ENCODE data around the gene KCNK15.

The KCNK15 gene

GRCh38 chr20:44700306-44700705 is 45.4 kb upstream of the KCNK15 start:
- no peak overlapping the region for H3K18ac ChIP-seq (ENCODE audit: low read length)
- no peak overlapping the region for H4K12ac ChIP-seq (ENCODE audit: low read depth, low read length)
- no peak overlapping the region for H2BK5ac ChIP-seq (ENCODE audit: low read depth, low read length, poor library complexity)
- no peak overlapping the region for H4K8ac ChIP-seq (ENCODE audit: low read depth, low read length)
- H3K9ac ChIP-seq (ENCODE audit: low read length) = no peak overlapping the region
- H3K23ac ChIP-seq (ENCODE audit: low read length) = no peak overlapping the region
- no peaks in the 10 kb centered on the region for H3K27me3 ChIP-seq (ENCODE audit: insufficient read depth, low read length)
- H2AK5ac ChIP-seq (ENCODE audit: low read length) = no peak overlapping the region
- no peaks in the 10 kb centered on the region for H3K36me3 ChIP-seq (ENCODE audit: control insufficient read depth in 1 of 2, insufficient read depth in 2 of 2, low read length in 2 of 2)
- H3K4me1 ChIP-seq (ENCODE audit: control insufficient read depth in 1 of 2, insufficient read depth in 2 of 2, low read length in 2 of 2) = no peaks in the 10 kb centered on the region
- no peak overlapping the region for H4K91ac ChIP-seq (ENCODE audit: low read depth, low read length)
- H3K79me1 ChIP-seq (ENCODE audit: low read length) = no peaks in the 10 kb centered on the region
- no CpG with 5 or more reads among the region's 11 CpGs for WGBS (ENCODE audit: extremely low coverage, insufficient coverage, insufficient read length)
- H3K4ac ChIP-seq (ENCODE audit: low read depth, low read length) = no peak overlapping the region
- H2BK12ac ChIP-seq (ENCODE audit: low read length) = no peak overlapping the region
- H3K4me3 ChIP-seq (ENCODE audit: low read depth, low read length) = no peak overlapping the region
- H2AFZ ChIP-seq (ENCODE audit: insufficient read depth, low read length, poor library complexity) = no peak overlapping the region
- no peak for DNase-seq
- peaks cover 1% of the 10 kb centered on the region for H3K9me3 ChIP-seq (ENCODE audit: insufficient read depth, low read depth, low read length)
- no peak overlapping the region for H2BK120ac ChIP-seq (ENCODE audit: insufficient read depth, low read length, poor library complexity)
- no peak overlapping the region for H3K4me2 ChIP-seq (ENCODE audit: low read length)
- H3K79me2 ChIP-seq (ENCODE audit: control insufficient read depth, insufficient read depth, low read length, poor library complexity) = no peaks in the 10 kb centered on the region
- no peak overlapping the region for H3K27ac ChIP-seq (ENCODE audit: low read depth, low read length)
- no peak overlapping the region for H3K14ac ChIP-seq (ENCODE audit: low read length)

- H2AFZ ChIP-seq (ENCODE audit: insufficient read depth, low read length, poor library complexity) = no peak overlapping the region
- no peak overlapping the region for H3K4ac ChIP-seq (ENCODE audit: low read depth, low read length)
- WGBS (ENCODE audit: extremely low coverage, insufficient coverage, insufficient read length) = no CpG with 5 or more reads among the region's 15 CpGs
- no peak for DNase-seq
- H4K12ac ChIP-seq (ENCODE audit: low read depth, low read length) = no peak overlapping the region
- H2BK5ac ChIP-seq (ENCODE audit: low read depth, low read length, poor library complexity) = no peak overlapping the region
- H3K18ac ChIP-seq (ENCODE audit: low read length) = no peak overlapping the region
- H2AK5ac ChIP-seq (ENCODE audit: low read length) = no peak overlapping the region
- H3K9me3 ChIP-seq (ENCODE audit: insufficient read depth, low read depth, low read length) = peaks cover 1% of the 10 kb centered on the region
- H3K27ac ChIP-seq (ENCODE audit: low read depth, low read length) = no peak overlapping the region
- no peaks in the 10 kb centered on the region for H3K27me3 ChIP-seq (ENCODE audit: insufficient read depth, low read length)
- H4K8ac ChIP-seq (ENCODE audit: low read depth, low read length) = no peak overlapping the region
- H3K4me3 ChIP-seq (ENCODE audit: low read depth, low read length) = no peak overlapping the region
- no peak overlapping the region for H3K9ac ChIP-seq (ENCODE audit: low read length)
- H2BK12ac ChIP-seq (ENCODE audit: low read length) = no peak overlapping the region
- no peak overlapping the region for H4K91ac ChIP-seq (ENCODE audit: low read depth, low read length)
- H3K4me1 ChIP-seq (ENCODE audit: control insufficient read depth in 1 of 2, insufficient read depth in 2 of 2, low read length in 2 of 2) = no peaks in the 10 kb centered on the region
- H3K4me2 ChIP-seq (ENCODE audit: low read length) = no peak overlapping the region
- no peaks in the 10 kb centered on the region for H3K36me3 ChIP-seq (ENCODE audit: control insufficient read depth in 1 of 2, insufficient read depth in 2 of 2, low read length in 2 of 2)
- H3K79me1 ChIP-seq (ENCODE audit: low read length) = no peaks in the 10 kb centered on the region
- no peaks in the 10 kb centered on the region for H3K79me2 ChIP-seq (ENCODE audit: control insufficient read depth, insufficient read depth, low read length, poor library complexity)
- no peak overlapping the region for H2BK120ac ChIP-seq (ENCODE audit: insufficient read depth, low read length, poor library complexity)
- H3K23ac ChIP-seq (ENCODE audit: low read length) = no peak overlapping the region
- H3K14ac ChIP-seq (ENCODE audit: low read length) = no peak overlapping the region
These were observed 44.4 kb upstream of the KCNK15 start for GRCh38 chr20:44701118-44701857.

GRCh38 chr20:44701858-44702256 is 43.8 kb upstream of the KCNK15 start:
- H3K4ac ChIP-seq (ENCODE audit: low read depth, low read length) = no peak overlapping the region
- WGBS (ENCODE audit: extremely low coverage, insufficient coverage, insufficient read length) = no CpG with 5 or more reads among the region's 7 CpGs
- H3K36me3 ChIP-seq (ENCODE audit: control insufficient read depth in 1 of 2, insufficient read depth in 2 of 2, low read length in 2 of 2) = no peaks in the 10 kb centered on the region
- H3K27ac ChIP-seq (ENCODE audit: low read depth, low read length) = no peak overlapping the region
- no peak overlapping the region for H3K9ac ChIP-seq (ENCODE audit: low read length)
- H3K79me1 ChIP-seq (ENCODE audit: low read length) = no peaks in the 10 kb centered on the region
- no peak overlapping the region for H3K18ac ChIP-seq (ENCODE audit: low read length)
- no peak overlapping the region for H2BK5ac ChIP-seq (ENCODE audit: low read depth, low read length, poor library complexity)
- H4K12ac ChIP-seq (ENCODE audit: low read depth, low read length) = no peak overlapping the region
- H4K91ac ChIP-seq (ENCODE audit: low read depth, low read length) = no peak overlapping the region
- H3K4me3 ChIP-seq (ENCODE audit: low read depth, low read length) = no peak overlapping the region
- no peak overlapping the region for H2BK12ac ChIP-seq (ENCODE audit: low read length)
- H3K27me3 ChIP-seq (ENCODE audit: insufficient read depth, low read length) = no peaks in the 10 kb centered on the region
- no peak overlapping the region for H2AK5ac ChIP-seq (ENCODE audit: low read length)
- peaks cover 1% of the 10 kb centered on the region for H3K9me3 ChIP-seq (ENCODE audit: insufficient read depth, low read depth, low read length)
- H3K4me2 ChIP-seq (ENCODE audit: low read length) = no peak overlapping the region
- no peak overlapping the region for H4K8ac ChIP-seq (ENCODE audit: low read depth, low read length)
- H3K23ac ChIP-seq (ENCODE audit: low read length) = no peak overlapping the region
- no peak overlapping the region for H2BK120ac ChIP-seq (ENCODE audit: insufficient read depth, low read length, poor library complexity)
- H2AFZ ChIP-seq (ENCODE audit: insufficient read depth, low read length, poor library complexity) = no peak overlapping the region
- H3K4me1 ChIP-seq (ENCODE audit: control insufficient read depth in 1 of 2, insufficient read depth in 2 of 2, low read length in 2 of 2) = no peaks in the 10 kb centered on the region
- no peak overlapping the region for H3K14ac ChIP-seq (ENCODE audit: low read length)
- DNase-seq = no peak
- H3K79me2 ChIP-seq (ENCODE audit: control insufficient read depth, insufficient read depth, low read length, poor library complexity) = no peaks in the 10 kb centered on the region

- no peaks in the 10 kb centered on the region for H3K36me3 ChIP-seq (ENCODE audit: control insufficient read depth in 1 of 2, insufficient read depth in 2 of 2, low read length in 2 of 2)
- H3K79me1 ChIP-seq (ENCODE audit: low read length) = no peaks in the 10 kb centered on the region
- H2AK5ac ChIP-seq (ENCODE audit: low read length) = no peak overlapping the region
- no peak overlapping the region for H3K23ac ChIP-seq (ENCODE audit: low read length)
- H4K12ac ChIP-seq (ENCODE audit: low read depth, low read length) = no peak overlapping the region
- H4K8ac ChIP-seq (ENCODE audit: low read depth, low read length) = no peak overlapping the region
- H2BK12ac ChIP-seq (ENCODE audit: low read length) = no peak overlapping the region
- no peak overlapping the region for H3K4me2 ChIP-seq (ENCODE audit: low read length)
- DNase-seq = no peak
- no peak overlapping the region for H3K4me3 ChIP-seq (ENCODE audit: low read depth, low read length)
- no peak overlapping the region for H2BK5ac ChIP-seq (ENCODE audit: low read depth, low read length, poor library complexity)
- H3K18ac ChIP-seq (ENCODE audit: low read length) = no peak overlapping the region
- H3K79me2 ChIP-seq (ENCODE audit: control insufficient read depth, insufficient read depth, low read length, poor library complexity) = no peaks in the 10 kb centered on the region
- no peak overlapping the region for H3K27ac ChIP-seq (ENCODE audit: low read depth, low read length)
- H3K9ac ChIP-seq (ENCODE audit: low read length) = no peak overlapping the region
- H3K14ac ChIP-seq (ENCODE audit: low read length) = no peak overlapping the region
- no peaks in the 10 kb centered on the region for H3K27me3 ChIP-seq (ENCODE audit: insufficient read depth, low read length)
- H4K91ac ChIP-seq (ENCODE audit: low read depth, low read length) = no peak overlapping the region
- WGBS (ENCODE audit: extremely low coverage, insufficient coverage, insufficient read length) = no CpG with 5 or more reads among the region's 9 CpGs
- H3K4ac ChIP-seq (ENCODE audit: low read depth, low read length) = no peak overlapping the region
- H3K4me1 ChIP-seq (ENCODE audit: control insufficient read depth in 1 of 2, insufficient read depth in 2 of 2, low read length in 2 of 2) = no peaks in the 10 kb centered on the region
- peaks cover 1% of the 10 kb centered on the region for H3K9me3 ChIP-seq (ENCODE audit: insufficient read depth, low read depth, low read length)
- no peak overlapping the region for H2AFZ ChIP-seq (ENCODE audit: insufficient read depth, low read length, poor library complexity)
- H2BK120ac ChIP-seq (ENCODE audit: insufficient read depth, low read length, poor library complexity) = no peak overlapping the region
These were observed 42.9 kb upstream of the KCNK15 start for GRCh38 chr20:44702776-44703175.
